GM20000 (cell line): ENCODE data around the gene PRKAR1B.

ENCODE experiments used
- DNase-seq: peaks from one replicate; pipeline ENCODE4 v3.0.0; 2012; ENCODE audit warnings: low spot score
- TF ChIP-seq, protein P1 (sequence below): IDR thresholded peaks from 2 replicates; pipeline ENCODE4 v1.5.1; 2012; ENCODE audit warnings: mild to moderate bottlenecking, control low read depth; ENCODE audit errors: extremely low read depth, missing control alignments

PRKAR1B gene

DNA sequence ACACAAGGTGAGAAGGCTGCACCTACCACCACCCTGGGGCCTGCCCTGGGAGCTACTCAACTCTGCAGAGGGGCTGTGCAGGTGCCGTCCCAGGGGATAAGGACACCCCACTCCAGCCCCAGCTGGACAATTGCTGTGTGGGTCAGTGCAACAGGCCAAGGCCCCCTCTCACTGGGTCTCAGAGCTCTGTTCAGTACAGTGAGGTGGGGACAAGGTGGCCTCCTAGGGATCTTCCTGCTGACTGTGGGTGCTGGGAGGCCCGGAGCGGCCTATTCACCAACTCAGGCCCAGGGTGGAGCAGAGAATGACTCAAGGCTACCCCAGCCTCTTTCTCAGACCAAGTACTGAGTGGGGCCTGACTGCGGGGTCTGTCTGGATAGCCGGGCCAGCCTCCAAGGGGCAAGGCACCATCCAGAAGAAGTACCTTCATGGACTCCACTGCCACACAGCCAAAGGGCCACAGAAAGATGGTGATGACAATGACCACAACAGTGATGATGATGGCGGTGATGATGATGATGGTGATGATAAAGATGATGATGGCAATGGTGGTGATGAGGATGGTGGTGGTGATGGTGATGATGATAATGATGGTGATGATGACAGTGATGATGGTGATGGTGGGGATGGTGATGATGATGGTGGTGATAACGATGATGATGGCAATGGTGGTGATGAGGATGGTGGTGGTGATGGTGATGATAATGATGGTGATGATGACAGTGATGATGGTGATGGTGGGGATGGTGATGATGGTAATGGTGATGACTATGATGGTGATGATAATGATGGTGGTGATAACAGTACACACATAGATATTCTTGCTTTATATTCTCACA lies 60.4 kb downstream of the PRKAR1B start:
- TF ChIP-seq, protein P1, sequence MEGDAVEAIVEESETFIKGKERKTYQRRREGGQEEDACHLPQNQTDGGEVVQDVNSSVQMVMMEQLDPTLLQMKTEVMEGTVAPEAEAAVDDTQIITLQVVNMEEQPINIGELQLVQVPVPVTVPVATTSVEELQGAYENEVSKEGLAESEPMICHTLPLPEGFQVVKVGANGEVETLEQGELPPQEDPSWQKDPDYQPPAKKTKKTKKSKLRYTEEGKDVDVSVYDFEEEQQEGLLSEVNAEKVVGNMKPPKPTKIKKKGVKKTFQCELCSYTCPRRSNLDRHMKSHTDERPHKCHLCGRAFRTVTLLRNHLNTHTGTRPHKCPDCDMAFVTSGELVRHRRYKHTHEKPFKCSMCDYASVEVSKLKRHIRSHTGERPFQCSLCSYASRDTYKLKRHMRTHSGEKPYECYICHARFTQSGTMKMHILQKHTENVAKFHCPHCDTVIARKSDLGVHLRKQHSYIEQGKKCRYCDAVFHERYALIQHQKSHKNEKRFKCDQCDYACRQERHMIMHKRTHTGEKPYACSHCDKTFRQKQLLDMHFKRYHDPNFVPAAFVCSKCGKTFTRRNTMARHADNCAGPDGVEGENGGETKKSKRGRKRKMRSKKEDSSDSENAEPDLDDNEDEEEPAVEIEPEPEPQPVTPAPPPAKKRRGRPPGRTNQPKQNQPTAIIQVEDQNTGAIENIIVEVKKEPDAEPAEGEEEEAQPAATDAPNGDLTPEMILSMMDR = no peak
- DNase-seq = no peak

DNA sequence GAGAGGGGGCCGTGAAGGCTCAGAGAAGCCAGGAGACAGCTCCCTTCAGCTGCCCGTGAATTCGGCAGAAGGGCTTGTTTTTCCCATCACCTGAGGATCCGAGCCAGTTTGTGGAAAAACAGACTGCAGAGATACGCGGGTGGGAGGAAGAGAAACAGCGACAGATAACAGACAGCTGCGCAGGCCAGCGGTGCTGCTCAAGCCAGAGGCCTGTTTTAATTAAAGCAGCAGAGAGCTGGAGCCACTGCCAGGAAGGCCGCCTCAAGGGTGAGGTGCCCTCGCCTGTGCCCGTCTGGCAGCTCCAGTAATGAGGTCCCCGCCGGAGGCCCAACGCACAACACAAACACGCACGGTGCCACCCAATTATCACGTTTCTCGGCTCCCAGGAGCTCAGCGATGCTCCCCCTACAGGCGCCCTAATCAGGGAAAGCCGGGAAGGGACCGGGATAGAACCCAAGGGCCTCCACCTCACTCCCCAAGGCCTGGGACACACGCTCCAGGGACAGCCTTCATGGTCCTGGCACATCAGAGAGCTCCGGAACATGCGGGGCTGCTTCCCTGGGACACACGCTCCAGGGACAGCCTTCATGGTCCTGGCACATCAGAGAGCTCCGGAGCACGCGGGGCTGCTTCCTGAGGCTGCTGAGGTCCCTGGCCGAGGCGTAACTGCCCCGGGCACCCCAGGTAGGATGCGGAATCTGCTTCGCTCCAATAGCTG lies 61.2 kb downstream of the PRKAR1B start:
- TF ChIP-seq, protein P1 = no peak
- DNase-seq = no peak

DNA sequence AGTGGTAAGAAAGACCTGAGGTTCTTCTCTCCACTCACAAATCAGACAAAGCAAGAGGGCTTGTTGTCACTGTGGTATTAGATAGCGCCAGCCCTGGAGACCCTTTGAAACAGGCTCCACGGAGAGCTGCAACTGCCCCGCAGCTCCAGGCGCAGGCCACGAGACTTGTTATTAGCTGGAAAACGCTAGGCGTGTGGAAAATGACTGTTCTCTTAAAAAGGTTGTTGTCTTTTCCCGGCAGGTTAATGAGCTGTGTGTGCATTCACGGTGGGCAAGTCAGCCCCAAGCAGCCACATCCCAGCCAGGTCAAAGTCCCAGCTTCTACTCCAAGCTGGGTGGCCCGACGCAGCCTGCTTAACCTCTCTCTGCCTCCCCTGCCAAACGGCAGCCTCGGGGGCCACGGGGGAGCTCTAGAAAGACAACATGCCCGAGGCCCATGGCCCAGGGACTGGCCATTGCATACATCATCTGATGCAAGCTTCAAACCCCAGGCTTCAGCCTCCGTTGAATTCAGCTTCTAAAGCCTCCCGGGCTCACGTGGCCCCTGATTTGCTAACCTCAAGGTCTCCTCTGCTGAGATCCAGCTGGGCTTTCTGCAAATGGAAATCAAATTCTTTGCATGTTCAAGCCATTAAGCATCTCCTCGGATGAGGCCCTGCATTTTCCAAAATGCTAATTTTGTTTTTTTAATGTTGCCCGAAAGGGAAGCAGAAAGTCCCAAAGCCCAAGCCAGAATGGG lies 61.9 kb downstream of the PRKAR1B start:
- no peak for DNase-seq
- TF ChIP-seq, protein P1 = no peak

DNA sequence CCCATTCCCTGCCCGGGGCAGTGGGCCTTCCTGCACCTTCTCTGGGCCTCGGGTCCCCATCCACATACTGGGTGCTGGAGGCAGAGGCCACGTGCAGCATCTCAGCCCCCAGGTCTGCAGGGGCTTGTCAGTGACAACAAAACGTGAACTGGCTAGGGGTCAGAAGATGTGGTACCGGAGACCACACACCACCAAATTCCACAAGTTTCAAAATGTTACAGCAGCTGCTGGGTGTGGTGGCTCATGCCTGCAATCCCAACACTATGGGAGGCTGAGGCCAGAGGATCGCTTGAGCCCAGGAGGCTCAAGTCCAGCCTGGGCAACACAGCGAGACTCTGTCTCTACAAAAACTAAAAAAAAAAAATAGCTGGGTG lies 62.7 kb downstream of the PRKAR1B start:
- DNase-seq = no peak
- TF ChIP-seq, protein P1 = no peak

DNA sequence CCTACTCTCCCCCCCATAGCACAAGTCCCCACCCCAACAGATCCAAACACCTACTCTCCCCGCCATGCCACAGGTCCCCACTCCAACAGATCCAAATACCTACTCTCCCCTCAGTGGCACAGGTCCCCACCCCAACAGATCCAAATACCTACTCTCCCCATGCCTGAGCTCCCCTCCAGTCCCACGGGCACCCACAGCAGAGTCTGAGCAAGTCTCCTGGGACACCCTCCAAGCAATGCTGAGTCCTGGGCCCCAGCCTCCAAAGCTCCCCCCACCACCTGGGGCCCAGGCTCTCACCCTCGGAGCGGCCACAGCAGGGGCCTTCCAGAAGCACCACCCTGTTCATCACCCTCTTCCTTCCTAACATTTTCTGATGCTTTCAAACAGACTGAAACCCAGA lies 64.5 kb downstream of the PRKAR1B start:
- no peak for DNase-seq
- TF ChIP-seq, protein P1 = no peak

DNA sequence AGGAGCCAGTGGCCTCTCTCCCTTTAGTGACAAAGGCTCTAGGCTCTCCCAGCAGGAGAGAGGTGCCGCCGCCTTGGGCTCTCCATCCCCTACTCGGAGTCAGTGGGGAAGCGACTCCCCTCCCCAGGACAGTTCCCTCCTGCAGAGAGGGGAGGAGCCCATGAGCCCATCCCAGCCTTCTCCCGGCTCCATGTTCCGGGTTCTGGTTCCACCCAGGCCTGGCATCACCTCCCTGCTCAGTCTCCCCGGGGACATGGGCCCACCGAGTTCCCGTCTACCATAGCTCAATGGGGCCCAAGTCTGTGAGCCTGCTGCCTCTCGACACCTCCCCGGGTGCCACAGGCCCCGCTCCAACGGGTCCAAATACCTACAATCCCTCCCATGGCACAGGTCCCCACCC lies 67.1 kb downstream of the PRKAR1B start:
- no peak for DNase-seq
- TF ChIP-seq, protein P1 = no peak

DNA sequence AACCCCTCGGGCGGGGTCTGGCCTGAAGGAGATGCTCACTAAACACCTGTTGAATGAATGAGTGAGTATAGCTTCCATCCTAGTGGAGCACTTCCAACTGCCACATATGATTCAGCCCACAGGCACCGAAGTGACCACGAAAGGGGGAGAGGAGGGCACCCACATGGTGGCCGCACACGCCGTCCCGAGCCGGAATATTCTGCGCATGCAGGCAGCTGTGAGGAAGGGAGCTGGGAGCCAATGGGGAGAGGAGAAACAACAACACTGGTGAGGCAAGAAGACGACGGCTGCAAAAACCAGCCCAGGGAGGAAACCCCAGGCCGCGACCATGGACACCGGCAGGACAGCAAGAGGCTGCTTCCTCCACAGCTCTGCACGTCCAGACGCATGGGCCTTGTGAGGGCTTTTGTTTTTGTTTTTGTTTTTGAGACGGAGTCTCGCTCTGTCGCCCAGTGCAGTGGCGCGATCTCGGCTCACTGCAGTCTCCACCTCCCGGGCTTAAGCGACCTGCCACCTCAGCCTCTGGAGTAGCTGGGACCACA lies 67.7 kb downstream of the PRKAR1B start:
- no peak for DNase-seq

More for the DNA sequence above, 67.7 kb downstream of the PRKAR1B start:
- TF ChIP-seq, protein P1 = no peak
